ENCODE results near the gene EID3.

DNA sequence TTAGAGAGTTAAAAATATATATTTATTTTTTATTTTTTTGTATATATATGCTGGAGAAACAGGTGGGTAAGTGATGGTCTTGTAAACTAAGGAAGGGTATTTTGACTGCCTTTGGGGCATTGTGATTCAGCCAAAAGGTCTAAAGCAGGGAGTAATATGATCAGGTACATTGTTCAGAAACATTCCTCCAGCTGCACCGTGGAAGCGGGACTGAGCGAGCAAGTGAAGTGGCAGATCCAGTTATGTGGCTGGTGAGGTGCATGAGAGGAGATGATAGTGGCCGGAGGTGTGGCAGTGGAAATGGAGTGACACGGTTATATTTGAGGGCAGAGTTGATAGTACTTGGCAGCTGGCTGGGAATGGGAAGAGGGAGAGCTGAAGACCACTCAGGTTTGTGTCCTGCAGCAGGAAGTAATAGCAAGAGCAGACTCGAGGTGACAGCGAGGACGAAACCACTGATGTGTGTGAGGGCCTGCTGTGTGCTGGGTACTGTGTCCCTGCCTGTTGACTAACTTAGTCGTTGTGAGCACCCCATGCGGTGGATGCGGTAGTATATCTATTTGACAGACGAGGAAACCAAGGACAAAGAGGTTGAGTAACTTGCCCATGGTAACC lies 39.2 kb downstream of the EID3 start:
- TF ChIP-seq, protein P1, sequence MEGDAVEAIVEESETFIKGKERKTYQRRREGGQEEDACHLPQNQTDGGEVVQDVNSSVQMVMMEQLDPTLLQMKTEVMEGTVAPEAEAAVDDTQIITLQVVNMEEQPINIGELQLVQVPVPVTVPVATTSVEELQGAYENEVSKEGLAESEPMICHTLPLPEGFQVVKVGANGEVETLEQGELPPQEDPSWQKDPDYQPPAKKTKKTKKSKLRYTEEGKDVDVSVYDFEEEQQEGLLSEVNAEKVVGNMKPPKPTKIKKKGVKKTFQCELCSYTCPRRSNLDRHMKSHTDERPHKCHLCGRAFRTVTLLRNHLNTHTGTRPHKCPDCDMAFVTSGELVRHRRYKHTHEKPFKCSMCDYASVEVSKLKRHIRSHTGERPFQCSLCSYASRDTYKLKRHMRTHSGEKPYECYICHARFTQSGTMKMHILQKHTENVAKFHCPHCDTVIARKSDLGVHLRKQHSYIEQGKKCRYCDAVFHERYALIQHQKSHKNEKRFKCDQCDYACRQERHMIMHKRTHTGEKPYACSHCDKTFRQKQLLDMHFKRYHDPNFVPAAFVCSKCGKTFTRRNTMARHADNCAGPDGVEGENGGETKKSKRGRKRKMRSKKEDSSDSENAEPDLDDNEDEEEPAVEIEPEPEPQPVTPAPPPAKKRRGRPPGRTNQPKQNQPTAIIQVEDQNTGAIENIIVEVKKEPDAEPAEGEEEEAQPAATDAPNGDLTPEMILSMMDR (IDR thresholded peaks at IDR 0.05): no peak
- no peak for TF ChIP-seq EP300 (IDR thresholded peaks at IDR 0.05)
- TF ChIP-seq POLR2AphosphoS5 (IDR thresholded peaks at IDR 0.05): no peak
